H9 (cell line): Measurements from ENCODE around the gene CDK12. TPM values are rescaled to one million over a fixed set of nuclear protein-coding genes. Genes with fewer than 3 reads are reported as not detected.

Experiments used
- DNase-seq: peaks from one replicate; pipeline ENCODE4 v3.0.0-alpha.2; 2017
- H2AFZ ChIP-seq: one replicate; pipeline ENCODE4 v1.6.1; 2013; ENCODE audit warnings: mild to moderate bottlenecking, low read length, control low read depth, moderate library complexity
- H2AK5ac ChIP-seq: 2 replicates; pipeline ENCODE4 v1.6.1; 2013; ENCODE audit warnings: low read length, control low read depth, mixed read lengths; ENCODE audit not compliant: insufficient read length
- H2BK120ac ChIP-seq: one replicate; pipeline ENCODE4 v1.6.1; 2013; ENCODE audit warnings: low read depth, mild to moderate bottlenecking, low read length, control low read depth, inconsistent platforms; ENCODE audit not compliant: poor library complexity, severe bottlenecking
- H2BK12ac ChIP-seq: 2 replicates; pipeline ENCODE4 v1.6.1; 2013; ENCODE audit warnings: low read length, control low read depth, mixed read lengths, low read depth; ENCODE audit not compliant: insufficient read length
- H2BK15ac ChIP-seq: 2 replicates; pipeline ENCODE4 v1.6.1; 2013; ENCODE audit warnings: low read depth, low read length, control low read depth
- H2BK20ac ChIP-seq: one replicate; pipeline ENCODE4 v1.6.1; 2013; ENCODE audit warnings: low read depth, mild to moderate bottlenecking, low read length, control low read depth, inconsistent platforms; ENCODE audit not compliant: poor library complexity, severe bottlenecking
- H2BK5ac ChIP-seq: 2 replicates; pipeline ENCODE4 v1.6.1; 2013; ENCODE audit warnings: low read length, control low read depth, mixed read lengths; ENCODE audit not compliant: insufficient read length
- H3K14ac ChIP-seq: 2 replicates; pipeline ENCODE4 v1.6.1; 2013; ENCODE audit warnings: low read length, control low read depth; ENCODE audit not compliant: insufficient read depth
- H3K18ac ChIP-seq: 2 replicates; pipeline ENCODE4 v1.6.1; 2013; ENCODE audit warnings: low read depth, mild to moderate bottlenecking, mixed read lengths, low read length, control low read depth; ENCODE audit not compliant: insufficient read length
- H3K23ac ChIP-seq: 2 replicates; pipeline ENCODE4 v1.6.1; 2013; ENCODE audit warnings: low read length, control low read depth, mixed read lengths, low read depth; ENCODE audit not compliant: insufficient read length
- H3K23me2 ChIP-seq: 2 replicates; pipeline ENCODE4 v1.6.1; 2013; ENCODE audit warnings: low read depth, mild to moderate bottlenecking, mixed read lengths, low read length, control low read depth; ENCODE audit not compliant: insufficient read length, poor library complexity, severe bottlenecking
- H3K27ac ChIP-seq: 2 replicates; pipeline ENCODE4 v1.5.1; 2013; ENCODE audit warnings: low read length, control low read depth, mixed read lengths, low read depth; ENCODE audit not compliant: insufficient read length
- H3K27me3 ChIP-seq: 2 replicates; pipeline ENCODE4 v1.6.1; 2013; ENCODE audit warnings: low read length, control low read depth, inconsistent platforms; ENCODE audit not compliant: insufficient read depth
- H3K4ac ChIP-seq: 2 replicates; pipeline ENCODE4 v1.6.1; 2013; ENCODE audit warnings: low read depth, mild to moderate bottlenecking, control low read depth, inconsistent platforms, low read length, moderate library complexity
- H3K4me1 ChIP-seq: 2 replicates; pipeline ENCODE4 v1.6.1; 2013; ENCODE audit warnings: low read length, control low read depth, inconsistent platforms; ENCODE audit not compliant: insufficient read depth
- H3K4me2 ChIP-seq: 2 replicates; pipeline ENCODE4 v1.6.1; 2013; ENCODE audit warnings: low read length, control low read depth, mixed read lengths; ENCODE audit not compliant: insufficient read length, insufficient read depth
- H3K56ac ChIP-seq: 2 replicates; pipeline ENCODE4 v1.6.1; 2013; ENCODE audit warnings: low read depth, mild to moderate bottlenecking, mixed read lengths, low read length, control low read depth; ENCODE audit not compliant: insufficient read length
- H3K79me1 ChIP-seq: 2 replicates; pipeline ENCODE4 v1.6.1; 2013; ENCODE audit warnings: low read depth, mild to moderate bottlenecking, moderate library complexity, low read length, control low read depth, inconsistent platforms; ENCODE audit not compliant: insufficient read depth, poor library complexity, severe bottlenecking
- H3K79me2 ChIP-seq: 2 replicates; pipeline ENCODE4 v1.6.1; 2013; ENCODE audit warnings: low read length, control low read depth, inconsistent platforms; ENCODE audit not compliant: insufficient read depth
- H3K9ac ChIP-seq: 2 replicates; pipeline ENCODE4 v1.6.1; 2013; ENCODE audit warnings: low read length, control low read depth, mixed read lengths; ENCODE audit not compliant: insufficient read length; ENCODE audit errors: extremely low read depth
- H3K9me3 ChIP-seq: one replicate; pipeline ENCODE4 v1.6.1; 2013; ENCODE audit warnings: low read depth, low read length, inconsistent platforms; ENCODE audit not compliant: control insufficient read depth
- H3T11ph ChIP-seq: one replicate; pipeline ENCODE4 v1.6.1; 2013; ENCODE audit warnings: mild to moderate bottlenecking, low read length, control low read depth, inconsistent platforms
- H4K20me1 ChIP-seq: one replicate; pipeline ENCODE4 v1.6.1; 2013; ENCODE audit not compliant: control insufficient read depth, insufficient read length, insufficient read depth
- H4K5ac ChIP-seq: 2 replicates; pipeline ENCODE4 v1.6.1; 2013; ENCODE audit warnings: low read depth, mild to moderate bottlenecking, mixed read lengths, low read length, control low read depth; ENCODE audit not compliant: insufficient read length
- H4K8ac ChIP-seq: replicated peaks from 2 replicates; pipeline ENCODE4 v1.6.1; 2013; ENCODE audit warnings: low read length, control low read depth, mixed read lengths, low read depth; ENCODE audit not compliant: insufficient read length
- H4K91ac ChIP-seq: 2 replicates; pipeline ENCODE4 v1.6.1; 2013; ENCODE audit warnings: low read depth, mild to moderate bottlenecking, moderate library complexity, mixed read lengths, low read length, control low read depth; ENCODE audit not compliant: insufficient read length
- H3K27ac Mint-ChIP-seq, 3 experiments: 2 replicates in 2 of 3; 3 replicates in 1 of 3; pipeline ENCODE4 v1.8.0; 2020 to 2021; ENCODE audit warnings: mixed read lengths in 3 of 3, mild to moderate bottlenecking in 1 of 3, moderate library complexity in 1 of 3
- H3K27me3 Mint-ChIP-seq: 2 replicates; pipeline ENCODE4 v1.8.0; 2021; ENCODE audit warnings: low read depth, mild to moderate bottlenecking, moderate library complexity, mixed read lengths
- H3K36me3 Mint-ChIP-seq, 3 experiments: 2 replicates in 2 of 3; 3 replicates in 1 of 3; pipeline ENCODE4 v1.8.0; 2020 to 2021; ENCODE audit warnings: low read depth in 3 of 3, mixed read lengths in 3 of 3; ENCODE audit not compliant: insufficient read depth in 1 of 3
- H3K4me1 Mint-ChIP-seq, 2 experiments: 2 replicates each; pipeline ENCODE4 v1.8.0; 2020; ENCODE audit warnings: mixed read lengths in 2 of 2
- H3K4me3 Mint-ChIP-seq, 2 experiments: 2 replicates in 1 of 2; 3 replicates in 1 of 2; pipeline ENCODE4 v1.8.0; 2020 to 2021; ENCODE audit warnings: mild to moderate bottlenecking in 2 of 2, mixed read lengths in 2 of 2, moderate library complexity in 1 of 2
- H3K9me3 Mint-ChIP-seq, 2 experiments: 2 replicates in 1 of 2; 3 replicates in 1 of 2; pipeline ENCODE4 v1.8.0; 2020; ENCODE audit warnings: mild to moderate bottlenecking in 2 of 2, mixed read lengths in 2 of 2, moderate library complexity in 1 of 2
- CTCF ChIP-seq: fragments of 200-600 bp; sonication (generic); conservative IDR thresholded peaks from 3 replicates; pipeline ENCODE4 v1.8.0; 2021; ENCODE audit warnings: antibody characterized with exemption, mild to moderate bottlenecking
- WGBS: extraction: QIAGEN DNeasy Blood & Tissue Kit; methylation state at CpG from one replicate; pipeline ENCODE4 v1.1.7; 2013; ENCODE audit warnings: missing lambda C conversion rate, low lambda C conversion rate, mixed read lengths; ENCODE audit not compliant: insufficient read length; ENCODE audit errors: extremely low coverage; 5-methylcytosine and 5-hydroxymethylcytosine counted together
- total RNA-seq: library from RNA; stranded (reverse); gene quantifications from 2 replicates; pipeline ENCODE4 v1.2.1, GENCODE V29; 2021

Gene CDK12
- total RNA-seq, 1 experiment from 2014 or later: 87.6 TPM

GRCh38 chr17:39551879-39552278, 90.6 kb downstream of the CDK12 start:
- no peak overlapping the region for H3K9ac ChIP-seq
- no peak overlapping the region for H2AFZ ChIP-seq
- H3K4me1 ChIP-seq: peaks cover 2% of the 10 kb centered on the region
- no peak overlapping the region for H3K4me2 ChIP-seq
- Mint-ChIP-seq H3K4me1 (peaks cover 15 to 18% of the 10 kb centered on the region in 2 experiments), H3K9me3 (no peaks in the 10 kb centered on the region), H3K4me3 (no peak overlapping the region), H3K27ac (peak overlapping the region in 1 of 3 experiments; percentile 40; a peak in 1 of 7 replicates), H3K36me3 (no peaks in the 10 kb centered on the region; a peak in 2 of 7 replicates), H3K27me3 (peaks cover 3% of the 10 kb centered on the region)
- H3K79me1 ChIP-seq: no peaks in the 10 kb centered on the region
- no peak overlapping the region for H2BK5ac ChIP-seq
- H2BK12ac ChIP-seq: no peak overlapping the region
- peaks cover 4% of the 10 kb centered on the region for H4K20me1 ChIP-seq
- H3K4ac ChIP-seq: no peak overlapping the region
- H3K56ac ChIP-seq: no peak overlapping the region
- H3K23me2 ChIP-seq: no peaks in the 10 kb centered on the region
- no peak for DNase-seq
- no peak for TF ChIP-seq CTCF
- H4K91ac ChIP-seq: no peak overlapping the region
- H2BK15ac ChIP-seq: no peak overlapping the region
- no peak overlapping the region for H4K5ac ChIP-seq
- no peak overlapping the region for H3K14ac ChIP-seq
- H2BK20ac ChIP-seq: no peak overlapping the region
- no peak overlapping the region for H3K18ac ChIP-seq
- no peak overlapping the region for H2BK120ac ChIP-seq
- H3K27me3 ChIP-seq: no peaks in the 10 kb centered on the region
- 0 out of 2 replicates have a peak, but pooled peaks cover 1% of the 10 kb centered on the region for H3K79me2 ChIP-seq
- H3K23ac ChIP-seq: no peak overlapping the region
- H3T11ph ChIP-seq: no peak overlapping the region
- no peak overlapping the region for H4K8ac ChIP-seq
- no peak overlapping the region for H2AK5ac ChIP-seq
- no peak overlapping the region for H3K27ac ChIP-seq
- H3K9me3 ChIP-seq: no peaks in the 10 kb centered on the region
- no CpG with 5 or more reads among the region's 1 CpG for WGBS
